ENCODE data around the gene GRAMD2A. TPM values are rescaled to one million over a fixed set of nuclear protein-coding genes. Genes with fewer than 3 reads are reported as not detected.

The GRAMD2A gene
- total and polyA plus RNA-seq, 2 donors (not counting 3 experiments of a cell fraction or from before 2014, with no cell fraction given) = 0.08 to 0.29 TPM

DNA sequence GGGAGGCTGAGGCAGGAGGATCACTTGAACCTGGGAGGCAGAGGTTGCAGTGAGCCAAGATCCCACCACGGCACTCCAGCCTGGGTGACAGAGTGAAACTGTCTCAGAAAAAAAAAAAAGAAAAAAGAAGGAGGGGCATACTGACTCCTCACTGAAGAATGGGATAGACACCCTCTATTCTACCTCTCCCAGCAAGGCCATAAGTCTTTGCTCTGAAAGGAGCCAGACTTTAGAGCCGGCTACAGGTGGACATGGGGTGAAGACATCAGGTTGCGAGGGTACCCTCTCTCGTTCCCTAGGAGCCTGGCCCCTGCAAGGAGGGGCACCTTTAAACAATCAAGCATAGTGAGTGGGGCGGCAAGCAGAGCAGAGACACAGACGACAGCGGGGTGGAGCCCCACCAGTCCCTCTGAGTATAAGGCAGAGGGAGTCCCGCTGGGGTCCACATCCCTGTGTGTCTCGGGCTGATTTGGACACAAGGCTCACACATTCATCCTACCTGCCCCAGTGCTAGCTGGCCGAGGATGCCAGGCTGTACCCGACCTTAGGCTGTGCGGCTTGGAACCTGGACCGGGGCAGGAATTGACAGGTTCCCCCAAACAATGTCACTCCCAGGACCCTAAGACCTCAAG, 1.1 kb downstream of the GRAMD2A start:
- H3K9ac ChIP-seq (replicated peaks; ENCODE audit: extremely low read depth, insufficient read depth, low read length) = no peak overlapping the region
- dilution Hi-C loops (cut with MboI; ENCODE audit: extremely low pct_ligation_motif_present, low sequenced_read_pairs) = no loop called here
- intact Hi-C loops (cut with micrococcal nuclease) = loop anchor here (1.0 kb wide), 1 partner anchor 79 kb away; no protein-coding TSS in a partner anchor
- H3K4me3 ChIP-seq (replicated peaks in 1 of 3; ENCODE audit: insufficient read depth in 1 of 3, low read depth in 1 of 3, low read length in 3 of 3) = no peak overlapping the region
- H4K20me1 ChIP-seq (replicated peaks; ENCODE audit: control insufficient read depth, extremely low read depth, insufficient read depth, low read length) = no peaks in the 10 kb centered on the region
- H3K36me3 ChIP-seq (ENCODE audit: control insufficient read depth in 2 of 2, extremely low read depth in 1 of 2, insufficient read depth in 2 of 2, low read length in 2 of 2) = peaks cover 12 to 21% of the 10 kb centered on the region in 2 experiments
- no peak overlapping the region for H3K27ac ChIP-seq (ENCODE audit: insufficient read depth, low read depth, low read length)
- H3K27me3 ChIP-seq (ENCODE audit: control insufficient read depth in 2 of 2, insufficient read depth in 2 of 2, low read length in 2 of 2) = peaks cover 0 to 7% of the 10 kb centered on the region in 2 experiments
- H2AFZ ChIP-seq (ENCODE audit: low read depth, low read length) = no peak overlapping the region
- H3K79me2 ChIP-seq (ENCODE audit: control insufficient read depth, insufficient read depth, low read length) = no peaks in the 10 kb centered on the region
- H3K9me3 ChIP-seq (replicated peaks; ENCODE audit: control insufficient read depth, insufficient read depth, low read length) = no peaks in the 10 kb centered on the region
- ChIA-PET POLR2A (no interaction called here), CTCF (interaction anchor here (0.5 to 4.1 kb wide), 5 partner anchors 11 to 75 kb away, joined by 3 to 47 read pairs (median 3); no protein-coding TSS in a partner anchor)
- no peaks in the 10 kb centered on the region for H3K9me1 ChIP-seq (replicated peaks; ENCODE audit: control insufficient read depth, extremely low read depth, insufficient read depth, low read length)
- H3K4me1 ChIP-seq (ENCODE audit: control insufficient read depth, extremely low read depth, insufficient read depth, low read length) = no peaks in the 10 kb centered on the region
- no peak for FAIRE-seq
- no peak for DNase-seq (ENCODE audit: low read depth, low spot score)
- TF ChIP-seq JUN (IDR thresholded peaks at IDR 0.05; ENCODE audit: borderline replicate concordance, insufficient read depth, insufficient read length, low read depth) = no peak
- no peak for TF ChIP-seq EZH2 (IDR thresholded peaks at IDR 0.05; ENCODE audit: borderline replicate concordance, low read depth, low read length, severe bottlenecking)
- TF ChIP-seq, protein P1, sequence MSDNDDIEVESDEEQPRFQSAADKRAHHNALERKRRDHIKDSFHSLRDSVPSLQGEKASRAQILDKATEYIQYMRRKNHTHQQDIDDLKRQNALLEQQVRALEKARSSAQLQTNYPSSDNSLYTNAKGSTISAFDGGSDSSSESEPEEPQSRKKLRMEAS (IDR thresholded peaks at IDR 0.05; ENCODE audit: insufficient read depth, insufficient read length) = no peak
- no peak for TF ChIP-seq CTCF (IDR thresholded peaks at IDR 0.05; ENCODE audit: extremely low read depth in 1 of 2, insufficient read depth in 1 of 2, low read depth in 1 of 2, low read length in 2 of 2)
- no peak for TF ChIP-seq GATA2 (IDR thresholded peaks at IDR 0.05; ENCODE audit: insufficient read depth, insufficient read length, low read depth, low read length)
- TF ChIP-seq FOS (IDR thresholded peaks at IDR 0.05; ENCODE audit: borderline replicate concordance, insufficient read depth, low read length) = no peak
- no peak for TF ChIP-seq MYC (IDR thresholded peaks at IDR 0.05; ENCODE audit: low read depth, low read length)
- no peak for TF ChIP-seq POLR2AphosphoS5 (IDR thresholded peaks at IDR 0.05; ENCODE audit: insufficient read depth, low read depth, low read length)
- no peak for TF ChIP-seq POLR2A (IDR thresholded peaks at IDR 0.05; ENCODE audit: low read depth, low read length)
- no peak overlapping the region for H3K4me2 ChIP-seq (ENCODE audit: insufficient read depth, low read length)
- no TSS peak for BruUV-seq (replicated peaks)

Data from endothelial cell of umbilical vein (primary cell).